SKM-1 treated with dmso at 0.1 percent for 144 hours (cell line): ENCODE data around the gene ITIH5.
"Not testable (repeated sequence)": the region's sequence is repeated elsewhere in the genome, so short reads cannot be mapped to it uniquely, and the experiment has no call there.

Experiments
- DNase-seq: peaks from one replicate; lab custom pipeline; 2025; ENCODE audit not compliant: unreplicated experiment; lab: John Stamatoyannopoulos, UW

ITIH5 gene

DNA sequence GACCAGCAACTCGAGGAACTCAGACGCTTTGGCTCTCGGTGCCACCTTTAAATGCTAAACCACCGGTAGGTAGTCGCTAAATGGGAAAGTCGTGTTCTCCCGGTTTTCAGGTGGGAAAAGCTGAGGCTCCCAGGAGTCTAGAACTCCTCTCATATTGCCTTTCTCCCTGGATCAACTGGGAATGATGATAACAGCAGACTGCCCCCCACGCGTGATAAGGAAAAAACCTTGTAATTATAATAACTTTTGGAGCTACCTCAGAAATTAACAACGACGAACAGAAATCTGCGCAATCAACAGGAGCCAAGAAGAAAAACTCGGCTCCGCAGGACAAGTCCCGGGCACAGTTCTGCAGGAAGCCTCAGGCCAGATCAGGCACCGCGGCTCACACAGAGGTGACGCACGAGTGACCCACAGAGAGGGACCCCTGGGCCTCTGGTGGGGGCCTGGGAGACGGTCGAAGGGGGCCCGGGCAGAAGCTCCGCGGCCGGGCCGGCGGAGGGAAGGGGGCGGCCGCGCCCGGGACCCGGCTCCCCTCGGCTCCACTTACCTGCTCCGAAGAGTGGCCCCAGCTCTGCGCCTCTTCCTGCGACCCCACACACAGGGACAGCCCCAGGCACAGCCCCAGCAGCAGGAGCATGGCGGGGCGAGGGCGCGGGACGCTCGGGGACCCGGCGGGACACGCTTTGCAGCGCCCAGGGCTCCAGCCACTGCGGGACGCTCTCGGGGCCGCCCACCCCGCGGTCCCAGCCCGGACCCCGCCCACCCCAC is at the start of gene ITIH5:
Gene ITIH5 (minus strand): TSS at position 714 of the 771 bp plus-strand sequence. CDS start 74 bp downstream, at position 640.
- no peak for DNase-seq

DNA sequence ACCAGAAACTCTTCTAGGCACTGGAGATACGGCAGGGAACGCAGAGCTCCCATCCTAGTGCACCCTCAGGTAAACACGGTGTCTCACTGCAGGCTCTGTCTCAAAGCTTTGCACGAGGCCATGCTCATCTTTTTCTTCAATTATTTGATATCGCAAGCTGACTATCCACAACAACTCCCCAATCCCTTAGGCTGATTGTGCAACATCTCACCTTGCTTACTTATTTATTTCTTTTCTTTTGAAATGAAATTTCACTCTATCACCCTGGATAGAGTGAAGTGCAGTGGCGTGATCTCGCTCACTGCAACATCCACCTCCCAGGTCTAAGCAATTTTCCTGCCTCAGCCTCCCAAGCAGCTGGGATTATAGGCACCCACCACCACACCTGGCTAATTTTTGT is 48.7 kb upstream of the ITIH5 start:
- DNase-seq: no peak

DNA sequence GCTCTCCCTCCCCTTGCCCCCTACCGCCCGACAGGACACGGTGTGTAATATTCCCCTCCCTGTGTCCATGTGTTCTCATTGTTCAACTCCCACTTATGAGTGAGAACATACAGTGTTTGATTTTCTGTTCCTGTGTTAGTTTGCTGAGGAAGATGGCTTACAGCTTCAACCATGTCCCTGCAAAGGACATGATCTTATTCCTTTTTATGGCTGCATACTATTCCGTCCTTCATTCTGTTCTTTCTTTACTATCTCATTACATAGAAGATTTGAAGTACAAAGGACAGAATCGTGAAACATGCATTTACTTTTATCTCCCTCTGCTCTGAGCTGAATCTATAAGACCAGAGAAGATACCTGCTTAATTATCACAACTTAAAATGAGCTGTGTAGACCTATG is 44.3 kb upstream of the ITIH5 start:
- not testable (repeated sequence) for DNase-seq

DNA sequence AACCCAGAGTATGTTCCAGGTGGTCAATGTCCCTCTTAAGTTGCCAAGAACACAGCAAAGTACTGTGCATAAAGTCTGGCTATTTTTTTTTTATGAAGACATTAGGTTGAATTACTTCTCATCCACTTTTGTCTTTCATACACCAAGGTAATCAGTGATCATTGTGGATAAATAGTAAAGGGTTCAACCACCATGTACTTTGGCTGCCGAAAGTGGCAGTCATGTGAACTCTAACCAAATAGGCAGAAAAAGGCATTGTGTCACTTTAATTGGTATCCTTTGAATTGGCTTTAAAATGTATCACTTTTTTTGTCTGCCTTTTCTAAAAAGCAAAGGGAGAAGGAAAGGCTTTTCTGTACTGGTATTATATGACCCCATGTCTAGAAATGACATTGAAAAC is 43.7 kb upstream of the ITIH5 start:
- DNase-seq: no peak

DNA sequence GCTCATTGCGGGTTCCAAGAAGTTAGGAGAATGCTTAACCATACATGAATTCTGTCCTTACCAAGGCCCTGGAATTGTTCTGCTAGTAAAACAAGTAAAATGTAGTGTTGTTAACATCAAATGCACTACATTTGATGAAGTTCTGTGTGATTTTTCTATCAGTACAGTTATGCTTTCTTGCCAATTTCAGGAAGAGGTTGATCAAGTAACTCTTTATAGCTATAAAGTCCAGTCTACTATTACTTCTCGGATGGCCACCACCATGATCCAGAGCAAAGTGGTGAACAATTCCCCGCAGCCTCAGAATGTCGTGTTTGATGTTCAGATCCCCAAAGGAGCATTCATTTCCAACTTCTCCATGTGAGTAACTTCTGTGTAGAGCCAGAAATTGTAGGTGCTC is 42.1 kb upstream of the ITIH5 start:
- no peak for DNase-seq

DNA sequence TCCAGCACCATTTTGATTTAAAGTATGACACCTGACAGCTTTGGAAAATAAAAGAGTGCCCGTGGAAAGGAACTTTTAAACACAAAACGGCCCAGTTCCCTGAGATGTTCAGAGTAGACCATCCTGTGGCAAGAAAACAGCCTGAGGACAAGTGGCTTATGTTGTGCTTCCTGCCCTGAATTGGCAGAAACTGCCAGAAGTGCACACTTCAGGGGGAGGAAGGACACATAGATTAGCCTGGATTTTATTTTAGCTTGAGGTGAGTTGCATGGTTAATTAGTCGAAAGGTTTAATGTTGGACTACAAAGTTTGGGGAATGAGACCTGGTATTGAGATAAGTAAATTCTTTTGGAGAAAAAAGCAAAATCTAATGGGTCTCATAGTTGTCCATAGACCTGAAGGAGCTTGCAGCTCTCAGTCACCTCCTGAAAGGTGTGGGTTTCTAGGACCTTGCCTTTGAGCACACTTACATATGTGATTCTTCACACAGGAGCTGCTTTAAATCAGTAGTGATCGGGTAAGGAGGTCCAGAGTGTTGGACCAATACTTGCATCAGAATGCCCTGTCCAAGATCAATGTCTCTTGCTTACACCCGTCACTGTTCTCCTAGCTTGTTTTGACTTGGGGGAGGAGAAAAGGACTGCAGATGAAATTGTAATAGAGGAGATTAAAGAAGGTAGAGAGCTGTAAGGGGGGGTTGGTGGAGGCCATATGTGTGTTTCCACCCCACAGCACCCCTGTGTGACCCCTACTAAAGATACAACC is 41.3 kb upstream of the ITIH5 start:
- peak; percentile 1 for DNase-seq

DNA sequence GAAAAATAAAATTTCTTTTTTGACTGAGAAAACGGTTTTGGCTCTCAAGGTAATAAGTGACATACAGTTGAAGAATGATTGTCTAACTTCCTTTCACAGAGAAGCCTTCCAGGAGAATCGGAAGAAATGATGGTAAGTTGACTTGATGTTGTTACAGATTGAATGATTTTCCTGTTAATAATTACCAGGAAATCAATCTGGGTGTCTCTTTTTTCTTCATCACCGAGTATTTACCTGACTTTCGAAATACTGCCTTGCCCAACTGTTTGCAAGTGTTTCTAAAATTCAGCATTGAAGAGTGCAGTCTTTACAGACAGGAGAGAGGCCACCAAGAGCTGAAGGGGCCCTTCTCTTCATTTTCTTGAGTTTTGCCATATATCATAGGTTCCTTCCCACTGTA is 40.3 kb upstream of the ITIH5 start:
- no peak for DNase-seq

DNA sequence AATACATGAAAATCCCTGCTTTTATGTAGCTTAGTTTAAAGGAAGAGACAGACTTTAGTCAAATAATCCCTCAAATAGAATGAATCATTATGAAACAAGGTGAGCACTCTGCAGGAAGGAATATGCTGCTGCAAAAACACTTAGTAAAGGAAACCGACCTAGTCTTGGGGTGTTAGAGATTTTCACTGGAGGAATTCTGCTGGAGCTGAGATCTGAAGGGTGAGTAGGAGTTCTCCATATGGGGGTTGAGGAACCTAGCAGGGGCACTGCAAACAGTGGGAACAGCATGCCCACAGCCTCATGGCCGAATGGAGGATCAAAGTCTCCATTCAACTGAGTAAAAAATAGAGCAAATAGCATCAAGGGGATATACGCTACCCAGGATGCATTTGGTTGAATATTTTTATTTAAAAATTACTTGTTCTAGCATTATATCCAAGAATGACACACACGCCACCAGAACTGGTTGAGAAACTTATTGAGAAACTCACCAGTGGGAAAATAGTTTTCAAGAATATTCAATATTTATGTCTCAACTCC is 39.8 kb upstream of the ITIH5 start:
- DNase-seq: no peak

DNA sequence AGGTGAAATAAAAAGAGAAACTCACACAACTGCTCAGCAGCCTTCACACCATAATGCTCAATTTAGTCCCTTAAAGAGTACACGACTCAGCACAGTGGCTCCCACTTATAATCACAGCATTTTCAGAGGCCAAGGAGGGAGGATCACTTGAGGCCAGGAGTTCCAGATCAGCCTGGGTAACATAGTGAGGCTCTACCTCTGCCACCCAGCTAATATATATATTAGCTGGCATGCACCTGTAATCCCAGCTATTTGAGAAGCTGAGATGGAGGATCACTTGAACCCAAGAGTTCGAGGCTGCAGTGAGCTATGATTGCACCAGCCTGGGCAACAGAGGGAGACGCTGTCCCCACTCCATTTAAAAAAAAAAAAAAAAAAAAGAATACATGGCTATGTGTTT is 38.6 kb upstream of the ITIH5 start:
- no peak for DNase-seq

DNA sequence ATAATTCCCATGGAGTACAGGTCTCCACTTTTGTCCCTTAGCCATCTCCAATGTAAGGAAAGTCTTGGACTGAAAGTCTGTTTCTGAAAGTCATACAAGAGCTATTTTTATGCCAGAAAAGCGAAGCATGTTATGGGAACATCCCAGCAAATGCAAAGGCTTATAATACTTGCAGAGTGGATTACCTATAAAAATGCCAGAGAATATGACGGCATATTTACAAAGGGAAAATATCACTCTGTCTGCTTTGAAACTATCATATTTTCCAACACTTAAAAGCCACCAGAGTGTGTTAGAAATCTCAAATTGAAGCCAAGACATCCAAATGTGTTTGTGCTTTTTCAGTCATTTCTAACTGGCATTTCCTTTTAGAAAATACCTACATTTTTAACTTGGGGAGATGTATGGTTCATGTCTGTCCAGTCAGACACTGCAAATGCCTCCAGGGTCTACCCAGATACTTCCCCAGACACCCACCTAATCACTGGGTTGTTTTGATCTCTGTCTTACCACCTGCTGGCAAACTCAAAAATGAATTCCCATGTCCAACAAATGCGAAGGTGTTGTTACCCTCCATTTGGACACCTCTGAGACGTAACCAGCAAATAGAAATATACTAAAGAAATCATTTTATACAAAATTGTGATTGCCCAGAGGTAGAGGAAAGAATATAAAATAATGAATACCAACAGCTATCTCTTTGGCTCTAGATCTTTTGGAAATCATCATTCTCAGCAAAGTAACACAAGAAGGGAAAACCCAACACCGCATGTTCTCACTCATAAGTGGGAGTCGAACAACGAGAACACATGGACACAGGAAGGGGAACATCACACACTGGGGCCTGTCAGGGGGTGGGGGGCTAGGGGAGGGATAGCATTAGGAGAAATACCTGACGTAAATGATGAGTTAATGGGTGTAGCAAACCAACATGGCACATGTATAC is 37.6 kb upstream of the ITIH5 start:
- DNase-seq: no peak

DNA sequence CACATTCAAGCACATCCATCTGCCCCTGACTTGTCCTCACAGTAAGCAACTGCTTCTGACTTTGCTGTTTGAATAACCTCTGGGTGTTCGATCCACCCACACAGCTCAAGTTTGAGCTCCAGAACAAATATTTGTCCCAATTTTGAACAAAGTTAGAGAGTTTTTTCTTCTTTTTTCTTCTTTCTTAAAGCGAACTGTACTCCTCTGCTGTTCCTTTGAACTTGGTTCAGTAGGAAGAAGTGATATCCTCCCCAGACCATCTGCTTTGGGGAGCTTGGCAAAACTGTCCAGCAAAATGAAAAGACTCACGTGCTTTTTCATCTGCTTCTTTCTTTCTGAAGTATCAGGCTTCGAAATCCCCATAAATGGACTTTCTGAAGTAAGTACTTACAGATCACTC is 36.4 kb upstream of the ITIH5 start, which contains the start of gene ITIH2:
Gene ITIH2 (plus strand): TSS at position 177 of the 400 bp plus-strand sequence. CDS start 119 bp downstream, at position 296.
- DNase-seq: no peak

DNA sequence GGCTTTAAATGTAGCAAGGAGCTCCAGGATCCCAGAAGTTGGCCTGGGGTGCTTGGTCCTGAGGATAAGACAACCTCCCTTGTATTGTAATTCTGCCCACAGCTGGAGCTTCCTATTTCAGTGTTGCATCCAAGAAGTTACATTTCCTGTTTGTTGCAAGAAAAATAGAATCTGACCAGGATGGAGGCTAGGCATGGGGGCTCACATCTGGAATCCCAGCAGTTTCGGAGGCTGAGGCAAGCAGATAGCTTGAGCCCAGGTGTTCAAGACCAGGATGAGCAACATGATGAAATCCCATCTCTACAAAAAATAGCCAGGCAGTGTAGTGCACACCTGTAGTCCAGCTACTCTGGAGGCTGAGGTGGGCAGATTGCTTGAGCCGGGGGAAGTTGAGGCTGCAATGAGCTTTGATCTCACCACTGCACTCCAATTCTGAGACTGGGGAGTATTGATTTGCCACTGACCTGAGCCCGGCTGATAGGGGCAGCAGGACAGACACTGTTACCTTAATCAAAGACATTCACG is 35.6 kb upstream of the ITIH5 start:
- no peak for DNase-seq

DNA sequence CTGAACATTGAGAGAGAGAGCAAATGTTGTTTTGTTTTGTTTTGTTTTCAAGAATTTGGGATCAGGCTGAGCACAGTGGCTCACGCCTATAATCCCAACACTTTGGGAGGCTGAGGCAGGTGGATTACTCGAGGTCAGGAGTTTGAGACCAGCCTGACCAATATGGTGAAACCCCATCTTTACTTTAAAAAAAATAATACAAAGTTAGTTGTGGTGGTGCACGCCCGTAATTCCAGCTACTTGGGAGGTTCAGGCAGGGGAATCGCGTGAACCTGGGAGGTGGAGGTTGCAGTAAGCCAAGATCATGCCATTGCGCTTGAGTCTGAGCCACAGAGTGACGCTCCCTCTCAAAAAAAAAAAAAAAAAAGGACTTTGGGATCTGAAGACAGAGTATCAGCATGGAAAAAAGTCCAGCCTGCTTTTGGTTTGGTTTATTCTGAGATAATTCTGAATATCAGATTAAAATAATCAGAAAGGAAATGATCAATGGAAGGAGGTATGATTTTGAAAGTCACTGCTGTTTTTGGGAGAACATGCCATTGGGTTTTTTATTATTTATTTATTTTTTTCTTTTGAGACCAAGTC is 34.5 kb upstream of the ITIH5 start:
- no peak for DNase-seq

DNA sequence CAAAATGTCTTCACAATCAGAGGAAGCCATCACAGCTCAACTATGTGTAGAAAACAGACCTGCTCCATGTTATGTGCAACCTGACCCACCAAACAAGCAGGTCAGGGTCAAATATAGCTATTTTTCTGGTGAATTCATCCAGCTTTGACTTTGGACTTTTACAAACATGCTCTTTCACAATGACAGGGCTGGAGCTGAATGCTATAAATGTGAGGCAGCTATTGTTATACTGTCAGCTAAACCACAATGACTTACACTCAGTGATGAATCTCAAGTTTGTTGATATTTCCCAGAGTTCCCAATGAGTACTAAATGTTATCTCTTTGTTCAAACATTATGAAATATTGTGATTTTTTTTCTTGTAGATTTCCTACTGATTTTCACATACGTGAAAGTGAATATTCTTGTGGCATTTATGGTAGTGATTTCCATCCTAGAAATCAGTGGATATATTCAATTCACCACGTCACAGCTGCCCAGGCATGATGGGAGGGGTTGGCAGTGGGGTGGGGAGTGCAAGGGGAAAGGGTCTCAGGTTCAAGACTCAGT is 33.9 kb upstream of the ITIH5 start:
- no peak for DNase-seq

DNA sequence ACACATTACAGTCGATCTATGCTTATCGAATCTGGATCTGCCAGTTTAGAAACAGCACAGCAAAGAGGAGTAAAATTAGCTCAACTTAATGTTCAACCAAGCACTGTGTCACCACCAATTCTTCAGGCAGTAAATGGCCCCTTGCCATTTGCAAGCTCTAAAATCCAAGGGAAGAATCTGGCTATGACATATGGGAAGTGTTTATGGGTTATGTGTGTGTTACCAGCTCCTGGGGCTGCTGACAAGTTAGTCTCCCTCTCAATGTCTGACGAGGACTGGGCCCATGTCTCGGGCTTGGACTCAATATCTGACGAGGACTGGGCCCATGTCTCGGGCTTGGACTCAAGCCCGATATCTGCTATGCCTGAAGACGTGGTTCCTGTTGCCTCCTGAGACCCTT is 30.7 kb upstream of the ITIH5 start:
- no peak for DNase-seq

DNA sequence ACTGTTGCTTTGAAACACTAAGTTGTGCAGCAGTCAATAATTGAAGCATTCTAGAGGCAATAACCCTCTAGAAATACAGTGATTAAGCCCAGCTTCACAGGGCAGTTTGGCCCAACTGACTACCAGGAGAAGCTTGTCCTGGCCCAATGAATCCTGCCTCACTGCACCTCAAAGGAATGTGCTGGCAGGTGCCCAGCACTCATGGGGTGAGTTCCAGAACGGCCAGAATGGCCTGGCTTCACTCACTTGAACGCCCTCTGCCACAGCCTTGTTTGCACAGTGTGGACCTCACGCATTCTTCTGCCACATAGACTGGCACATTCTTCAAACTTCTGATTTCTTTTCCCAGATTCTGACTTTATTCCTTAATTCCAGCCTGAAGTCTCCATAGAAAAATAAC is 29.8 kb upstream of the ITIH5 start:
- no peak for DNase-seq

DNA sequence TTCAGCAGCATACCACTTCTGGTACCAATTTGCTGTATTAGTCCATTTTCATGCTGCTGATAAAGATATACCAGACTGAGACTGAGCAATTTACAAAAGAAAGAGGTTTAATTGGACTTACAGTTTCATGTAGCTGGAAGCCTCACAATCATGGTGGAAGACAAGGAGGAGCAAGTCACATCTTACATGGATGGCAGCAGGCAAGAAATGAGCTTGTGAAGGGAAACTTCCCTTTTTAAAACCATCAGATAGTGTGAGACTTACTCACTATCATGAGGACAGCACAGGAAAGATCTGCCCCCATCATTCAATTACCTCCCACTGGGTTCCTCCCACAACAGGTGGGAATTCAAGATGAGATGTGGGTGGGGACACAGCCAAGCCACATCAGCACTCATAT is 26.4 kb upstream of the ITIH5 start:
- not testable (repeated sequence) for DNase-seq

DNA sequence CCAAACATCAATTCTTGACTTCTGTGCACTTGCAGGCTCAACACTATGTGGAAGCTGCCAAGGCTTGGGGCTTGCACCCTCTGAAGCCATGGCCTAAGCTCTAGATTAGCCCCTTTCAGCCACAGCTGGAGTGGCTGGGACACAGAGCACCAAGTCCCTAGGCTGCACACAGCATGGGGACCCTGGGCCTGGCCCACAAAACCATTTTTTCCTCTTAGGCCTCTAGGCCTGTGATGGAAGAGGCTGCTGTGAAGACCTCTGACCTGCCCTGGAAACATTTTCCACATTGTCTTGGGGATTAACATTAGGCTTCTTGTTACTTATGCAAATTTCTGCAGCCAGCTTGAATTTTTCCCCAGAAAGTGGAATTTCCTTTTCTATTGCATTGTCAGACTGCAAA is 25.6 kb upstream of the ITIH5 start:
- not testable (repeated sequence) for DNase-seq

DNA sequence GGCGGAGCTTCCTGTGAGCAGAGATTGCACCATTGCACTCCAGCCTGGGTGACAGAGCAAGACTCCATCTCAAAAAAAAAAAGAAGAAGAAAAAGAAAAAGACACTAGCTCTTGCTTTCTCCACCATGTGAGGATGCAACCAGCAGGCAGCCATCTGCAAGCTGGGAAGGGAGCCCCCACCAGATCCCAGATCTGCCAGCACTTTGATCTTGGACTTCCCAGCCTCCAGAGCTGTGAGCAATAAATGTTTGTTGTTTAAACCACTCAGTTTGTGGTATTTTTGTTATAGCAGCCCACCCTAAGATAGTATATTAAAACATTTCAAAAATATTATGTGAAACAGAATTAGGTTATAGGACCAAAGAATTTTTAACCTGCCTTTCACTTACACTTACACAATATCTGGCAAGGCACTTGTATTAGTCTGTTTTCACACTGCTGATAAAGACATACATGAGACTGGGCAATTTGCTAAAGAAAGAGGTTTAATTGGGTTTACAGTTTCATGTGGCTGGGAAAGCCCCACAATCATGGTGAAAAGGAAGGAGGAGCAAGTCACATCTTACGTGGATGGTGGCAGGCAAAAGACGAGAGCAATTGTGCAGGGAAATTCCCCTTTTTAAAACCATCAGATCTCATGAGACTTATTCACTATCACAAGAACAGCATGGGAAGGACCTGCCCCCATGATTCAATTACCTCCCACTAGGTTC is 24.3 kb upstream of the ITIH5 start:
- DNase-seq: not testable (repeated sequence)
